K562 (cell line): ENCODE measurements around the gene MARCHF9. TPM values are rescaled to one million over a fixed set of nuclear protein-coding genes. Genes with fewer than 3 reads are reported as not detected.
A peak's percentile ranks its signal among the peaks of the same experiment; 100 is the strongest.

Experiments used
- ARID2 ChIP-seq: fragments of 450-650 bp; IDR thresholded peaks from 2 replicates; pipeline ENCODE4 v1.6.1; 2017; ENCODE audit warnings: antibody characterized with exemption, mild to moderate bottlenecking
- ATF2 ChIP-seq: sonication (generic); formaldehyde crosslinking; IDR thresholded peaks from 2 replicates; pipeline ENCODE4 v1.8.1; 2022; ENCODE audit warnings: missing genetic modification reagents
- CC2D1A ChIP-seq: fragments of 450-650 bp; IDR thresholded peaks from 2 replicates; pipeline ENCODE4 v1.6.1; 2017; ENCODE audit warnings: mild to moderate bottlenecking
- ERF ChIP-seq: fragments of 450-650 bp; formaldehyde crosslinking; IDR thresholded peaks from 2 replicates; pipeline ENCODE4 v1.4.0; 2020; ENCODE audit warnings: mild to moderate bottlenecking, mixed read lengths
- FUS ChIP-seq: fragments of 200-400 bp; formaldehyde crosslinking; optimal IDR thresholded peaks from 2 replicates; pipeline ENCODE3; 2017; ENCODE audit warnings: low read depth, low read length
- KDM1A ChIP-seq, 2 experiments: fragments of 450-650 bp; IDR thresholded peaks; 2 replicates each; pipeline ENCODE4 v1.6.1; 2016; ENCODE audit warnings: mild to moderate bottlenecking in 2 of 2
- KLF1 ChIP-seq: fragments of 450-650 bp; IDR thresholded peaks from 2 replicates; pipeline ENCODE4 v1.6.1; 2016; ENCODE audit warnings: missing genetic modification characterization, missing compliant biosample characterization
- MCM5 ChIP-seq: fragments of 450-650 bp; IDR thresholded peaks from 2 replicates; pipeline ENCODE4 v1.6.1; 2016; ENCODE audit warnings: low read depth
- MNT ChIP-seq, 2 experiments: fragments of 450-650 bp; conservative IDR thresholded peaks; 2 replicates each; pipeline ENCODE4 v1.6.1; 2017; ENCODE audit warnings: mild to moderate bottlenecking in 2 of 2, moderate library complexity in 2 of 2
- MTA1 ChIP-seq: fragments of 450-650 bp; IDR thresholded peaks from 2 replicates; pipeline ENCODE4 v1.6.1; 2017; ENCODE audit warnings: borderline replicate concordance
- MYC ChIP-seq, 2 experiments: fragments of 250-450 bp in 1 of 2; sonication (Bioruptor Pico) in 1 of 2; IDR thresholded peaks; 2 replicates each; pipeline versions ENCODE4 v1.5.1 to v1.6.1; 2012 to 2021; ENCODE audit warnings: low read depth in 2 of 2, borderline replicate concordance in 1 of 2, improper control_type of control experiment in 1 of 2, low read length in 1 of 2, mild to moderate bottlenecking in 1 of 2, moderate library complexity in 1 of 2
- PHF20 ChIP-seq: fragments of 450-650 bp; IDR thresholded peaks from 2 replicates; pipeline ENCODE4 v1.6.1; 2018; ENCODE audit not compliant: partially characterized antibody
- PHTF2 ChIP-seq: fragments of 250-450 bp; sonication (Bioruptor Pico); IDR thresholded peaks from 2 replicates; pipeline ENCODE4 v1.5.0; 2021; ENCODE audit warnings: mild to moderate bottlenecking
- POLR2G ChIP-seq: fragments of 200-400 bp; formaldehyde crosslinking; IDR thresholded peaks from 2 replicates; pipeline ENCODE4 v1.6.1; 2017; ENCODE audit warnings: low read depth, mild to moderate bottlenecking, antibody characterized with exemption, low read length, moderate library complexity
- RBM15 ChIP-seq: fragments of 200-400 bp; formaldehyde crosslinking; IDR thresholded peaks from 2 replicates; pipeline ENCODE4 v1.6.1; 2018; ENCODE audit warnings: mild to moderate bottlenecking, low read length, moderate library complexity; ENCODE audit not compliant: insufficient read depth
- RBM17 ChIP-seq: fragments of 200-400 bp; formaldehyde crosslinking; IDR thresholded peaks from 2 replicates; pipeline ENCODE4 v1.6.1; 2017; ENCODE audit warnings: low read depth, mild to moderate bottlenecking, low read length, borderline replicate concordance
- SIX5 ChIP-seq, 2 experiments: IDR thresholded peaks; 2 replicates each; pipeline ENCODE4 v1.6.1; 2011; ENCODE audit warnings: low read length in 2 of 2, borderline replicate concordance in 1 of 2, low read depth in 1 of 2, mild to moderate bottlenecking in 1 of 2, moderate library complexity in 1 of 2; ENCODE audit not compliant: insufficient read depth in 1 of 2
- SMAD4 ChIP-seq: fragments of 250-450 bp; sonication (Bioruptor Pico); conservative IDR thresholded peaks from 2 replicates; pipeline ENCODE4 v1.8.0; 2021; ENCODE audit warnings: inconsistent platforms, mild to moderate bottlenecking, moderate library complexity
- SP2 ChIP-seq: IDR thresholded peaks from 2 replicates; pipeline ENCODE4 v1.6.1; 2011; ENCODE audit warnings: mild to moderate bottlenecking, low read depth, low read length, moderate library complexity; ENCODE audit not compliant: poor library complexity, severe bottlenecking; ENCODE audit errors: extremely low read depth
- TCF3 ChIP-seq: sonication (generic); formaldehyde crosslinking; IDR thresholded peaks from 2 replicates; pipeline ENCODE4 v1.4.0; 2020; ENCODE audit warnings: mild to moderate bottlenecking, missing genetic modification reagents
- TEAD1 ChIP-seq, 2 experiments: fragments of 450-650 bp in 1 of 2; sonication (generic) in 1 of 2; formaldehyde crosslinking; IDR thresholded peaks; 2 replicates each; pipeline versions ENCODE4 v1.4.0 to v1.8.0; 2020 to 2022; ENCODE audit warnings: mild to moderate bottlenecking in 2 of 2, missing genetic modification reagents in 1 of 2
- TOE1 ChIP-seq, 2 experiments: fragments of 450-650 bp in 1 of 2; sonication (generic) in 1 of 2; formaldehyde crosslinking in 1 of 2; IDR thresholded peaks; 2 replicates each; pipeline versions ENCODE4 v1.7.1 to v1.8.0; 2016 to 2022; ENCODE audit warnings: borderline replicate concordance in 2 of 2, mild to moderate bottlenecking in 2 of 2, antibody characterized with exemption in 1 of 2, inconsistent platforms in 1 of 2, low read depth in 1 of 2, missing genetic modification reagents in 1 of 2, moderate library complexity in 1 of 2
- ZFP36 ChIP-seq: fragments of 150-350 bp; IDR thresholded peaks from 2 replicates; pipeline ENCODE4 v1.6.1; 2018; ENCODE audit warnings: low read length, low read depth; ENCODE audit not compliant: partially characterized antibody
- ZNF253 ChIP-seq: fragments of 250-450 bp; sonication (Bioruptor Pico); conservative IDR thresholded peaks from 2 replicates; pipeline ENCODE4 v1.6.1; 2021; ENCODE audit warnings: mild to moderate bottlenecking
- ZNF263 ChIP-seq: sonication (generic); formaldehyde crosslinking; IDR thresholded peaks from 2 replicates; pipeline ENCODE4 v1.8.0; 2022; ENCODE audit warnings: mild to moderate bottlenecking, missing genetic modification reagents, borderline replicate concordance
- ZNF668 ChIP-seq: fragments of 250-450 bp; sonication (Bioruptor Pico); IDR thresholded peaks from 2 replicates; pipeline ENCODE4 v1.8.0; 2022; ENCODE audit warnings: mild to moderate bottlenecking, inconsistent platforms
- polyA plus RNA-seq, 8 experiments: library from polyadenylated mRNA; depleted of rRNA in 4 of 8; stranded (reverse) in 5 of 8; unstranded in 3 of 8; fragments of >200 nt; fragmentation: Nextera tagmentation in 2 of 8; fragmentation: Illumina TruSeq in 1 of 8; extraction: Ambion mirVana in 2 of 8; extraction: Trizol in 1 of 8; gene quantifications; 2 replicates each; pipeline versions ENCODE4 v1.2.1 to v1.2.3, GENCODE V29; 2011 to 2014; ENCODE audit warnings: inconsistent platforms in 1 of 8, missing spikeins in 1 of 8
- total RNA-seq, 7 experiments: library from RNA; depleted of rRNA in 6 of 7; stranded (reverse); fragments of >200 nt in 6 of 7; fragmentation: Illumina TruSeq in 2 of 7; extraction: Trizol in 2 of 7; gene quantifications; 2 replicates each; pipeline versions ENCODE4 v1.2.1 to v1.2.3, GENCODE V29; 2011 to 2021; ENCODE audit warnings: low replicate concordance in 1 of 7

Gene MARCHF9
- total and polyA plus RNA-seq, 9 of the 15 experiments (the other 6 are each of a cell fraction or from before 2014, with no cell fraction given) = 0.80 to 12.4 (median 6.2) TPM

GRCh38 chr12:57735952-57736740 is 18.8 kb upstream of the MARCHF9 start (continued):
- TF ChIP-seq SMAD4 (no peak), SP2 (no peak), ZNF263 (CRISPR knock-in tag) (no peak), MYC (IDR thresholded peaks at IDR 0.05; ENCODE audit: low read depth, low read length) (no peak), MYC (CRISPR knock-in tag; IDR thresholded peaks at IDR 0.05; ENCODE audit: borderline replicate concordance, low read depth) (no peak), ERF (CRISPR knock-in tag) (no peak), KLF1 (tag) (no peak), CC2D1A (peak; percentile 50; the same call in 1 of the 2 replicates), SIX5 (IDR thresholded peaks at IDR 0.05; ENCODE audit: borderline replicate concordance in 1 of 2, insufficient read depth in 1 of 2, low read depth in 1 of 2, low read length in 2 of 2) (no peak), ZNF668 (CRISPR knock-in tag) (no peak), PHTF2 (CRISPR knock-in tag) (no peak), RBM17 (no peak), ZFP36 (no peak), TEAD1 (CRISPR knock-in tag; IDR thresholded peaks at IDR 0.05) (0 out of 4 replicates have a peak, but pooled peaks of 1 of the 2 experiments have one; percentile 42), MTA1 (no peak), FUS (no peak), TCF3 (no peak), RBM15 (no peak), POLR2G (peak; percentile 84), KDM1A (IDR thresholded peaks at IDR 0.05) (no peak; a peak in 1 of 4 replicates), PHF20 (no peak), MCM5 (no peak), ZNF253 (no peak), TOE1 (IDR thresholded peaks at IDR 0.05; ENCODE audit: borderline replicate concordance) (no peak), TOE1 (CRISPR knock-in tag; IDR thresholded peaks at IDR 0.05; ENCODE audit: borderline replicate concordance, low read depth) (no peak), ATF2 (CRISPR knock-in tag) (no peak), ARID2 (no peak), MNT (conservative IDR thresholded peaks at IDR 0.05) (peak in 1 of 2 experiments; percentile 25; a peak in 1 of 4 replicates)
